DOHH2 (cell line): Measurements from ENCODE around the gene IL17A.

Experiments
- H3F3A ChIP-seq: fragments of 200-600 bp; sonication (generic), shearing (Covaris generic); 2 replicates; pipeline ENCODE4 v1.6.0; 2016; ENCODE audit warnings: antibody characterized with exemption, mild to moderate bottlenecking; ENCODE audit not compliant: control insufficient read depth, insufficient read depth
- H3K27ac ChIP-seq: fragments of 200-600 bp; sonication (generic); 2 replicates; pipeline ENCODE4 v1.5.1; 2014; ENCODE audit warnings: low read depth, mild to moderate bottlenecking, low read length, moderate library complexity
- H3K27me3 ChIP-seq: fragments of 200-600 bp; sonication (generic); 2 replicates; pipeline ENCODE4 v1.6.1; 2014; ENCODE audit warnings: mild to moderate bottlenecking, low read length, mixed read lengths; ENCODE audit not compliant: control insufficient read depth
- H3K36me3 ChIP-seq: fragments of 200-600 bp; sonication (generic); 2 replicates; pipeline ENCODE4 v1.6.1; 2014; ENCODE audit warnings: mild to moderate bottlenecking, low read length, moderate library complexity, mixed read lengths; ENCODE audit not compliant: control insufficient read depth
- H3K4me1 ChIP-seq: fragments of 200-600 bp; sonication (generic); 2 replicates; pipeline ENCODE4 v1.6.1; 2014; ENCODE audit warnings: mild to moderate bottlenecking, low read length, mixed read lengths; ENCODE audit not compliant: control insufficient read depth
- H3K4me2 ChIP-seq: fragments of 200-600 bp; sonication (generic); 2 replicates; pipeline ENCODE4 v1.6.0; 2014; ENCODE audit warnings: mild to moderate bottlenecking, low read length, moderate library complexity
- H3K4me3 ChIP-seq: fragments of 200-600 bp; sonication (generic); 2 replicates; pipeline ENCODE4 v1.5.1; 2014; ENCODE audit warnings: mild to moderate bottlenecking, low read length, mixed read lengths
- H3K79me2 ChIP-seq: fragments of 200-600 bp; sonication (generic); 2 replicates; pipeline ENCODE4 v1.6.1; 2014; ENCODE audit warnings: mild to moderate bottlenecking, low read length, mixed read lengths; ENCODE audit not compliant: control insufficient read depth
- H3K9me2 ChIP-seq: fragments of 200-600 bp; sonication (generic); replicated peaks from 2 replicates; pipeline ENCODE4 v1.6.1; 2014; ENCODE audit warnings: mild to moderate bottlenecking, low read length, mixed read lengths; ENCODE audit not compliant: control insufficient read depth
- H3K9me3 ChIP-seq: fragments of 200-600 bp; sonication (generic); 2 replicates; pipeline ENCODE4 v1.6.1; 2014; ENCODE audit warnings: antibody characterized with exemption, low read length, mixed read lengths; ENCODE audit not compliant: control insufficient read depth, insufficient read depth
- H4K20me1 ChIP-seq: fragments of 200-600 bp; sonication (generic); 2 replicates; pipeline ENCODE4 v1.6.0; 2014; ENCODE audit warnings: low read depth, mild to moderate bottlenecking, antibody characterized with exemption, low read length, moderate library complexity; ENCODE audit not compliant: control insufficient read depth, insufficient read depth
- CTCF ChIP-seq: fragments of 200-600 bp; sonication (generic); IDR thresholded peaks from one replicate; pipeline ENCODE4 v1.5.1; 2014; ENCODE audit warnings: antibody characterized with exemption, mild to moderate bottlenecking, low read depth, low read length; ENCODE audit not compliant: poor library complexity, severe bottlenecking
- EZH2phosphoT487 ChIP-seq: fragments of 200-600 bp; sonication (generic); IDR thresholded peaks from 2 replicates; pipeline ENCODE4 v1.6.1; 2017; ENCODE audit warnings: borderline replicate concordance, mild to moderate bottlenecking, antibody characterized with exemption, low read length, moderate library complexity, mixed read lengths

IL17A gene

GRCh38 chr6:52139985-52140680 is 46.0 kb upstream of the IL17A start:
- H3K79me2 ChIP-seq, result no peaks in the 10 kb centered on the region
- H3F3A ChIP-seq, result no peaks in the 10 kb centered on the region
- no peaks in the 10 kb centered on the region for H4K20me1 ChIP-seq
- TF ChIP-seq EZH2phosphoT487, result no peak
- no peak for TF ChIP-seq CTCF
- H3K27ac ChIP-seq, result no peak overlapping the region
- no peaks in the 10 kb centered on the region for H3K9me3 ChIP-seq
- no peak overlapping the region for H3K4me2 ChIP-seq
- H3K9me2 ChIP-seq, result no peaks in the 10 kb centered on the region
- H3K4me1 ChIP-seq, result no peaks in the 10 kb centered on the region
- H3K4me3 ChIP-seq, result no peak overlapping the region
- no peaks in the 10 kb centered on the region for H3K36me3 ChIP-seq
- H3K27me3 ChIP-seq, result peaks cover 16% of the 10 kb centered on the region; the same call in 1 of the 2 replicates

- TF ChIP-seq CTCF (no peak), EZH2phosphoT487 (no peak)
- Histone ChIP-seq H3K27ac (no peak overlapping the region), H3K4me1 (no peaks in the 10 kb centered on the region)
Observed at GRCh38 chr6:52141596-52141995, 44.6 kb upstream of the IL17A start.

GRCh38 chr6:52142556-52142955 is 43.6 kb upstream of the IL17A start:
- Histone ChIP-seq H3K79me2 (no peaks in the 10 kb centered on the region), H3K4me3 (no peak overlapping the region), H4K20me1 (no peaks in the 10 kb centered on the region), H3K4me2 (no peak overlapping the region), H3K36me3 (no peaks in the 10 kb centered on the region), H3K27ac (no peak overlapping the region), H3K9me2 (no peaks in the 10 kb centered on the region), H3K9me3 (no peaks in the 10 kb centered on the region), H3K4me1 (no peaks in the 10 kb centered on the region), H3F3A (no peaks in the 10 kb centered on the region), H3K27me3 (peaks cover 13% of the 10 kb centered on the region; the same call in 1 of the 2 replicates)
- TF ChIP-seq CTCF, result no peak
- TF ChIP-seq EZH2phosphoT487, result no peak

More at GRCh38 chr6:52141596-52141995, 44.6 kb upstream of the IL17A start:
- H3F3A ChIP-seq, result no peaks in the 10 kb centered on the region
- no peaks in the 10 kb centered on the region for H3K79me2 ChIP-seq
- no peak overlapping the region for H3K4me3 ChIP-seq
- H3K4me2 ChIP-seq, result no peak overlapping the region
- peaks cover 13% of the 10 kb centered on the region; the same call in 1 of the 2 replicates for H3K27me3 ChIP-seq
- no peaks in the 10 kb centered on the region for H3K9me2 ChIP-seq
- H3K36me3 ChIP-seq, result no peaks in the 10 kb centered on the region
- H3K9me3 ChIP-seq, result no peaks in the 10 kb centered on the region
- H4K20me1 ChIP-seq, result no peaks in the 10 kb centered on the region
